ENCODE data around the gene SORBS2. TPM values are rescaled to one million over a fixed set of nuclear protein-coding genes. Genes with fewer than 3 reads are reported as not detected.

The SORBS2 gene
- total RNA-seq, 4 donors from 2014 or later, result 33.4 to 286 (median 47.6) TPM

- Histone ChIP-seq H3K4me1 (no peaks in the 10 kb centered on the region), H3K9me3 (no peaks in the 10 kb centered on the region), H3K27ac (no peak overlapping the region), H3K36me3 (peaks cover 0 to 38% (median 0%) of the 10 kb centered on the region in 3 donors), H3K27me3 (no peaks in the 10 kb centered on the region), H3K4me3 (no peak overlapping the region)
- TF ChIP-seq CTCF (IDR thresholded peaks at IDR 0.05) (no peak), POLR2A (IDR thresholded peaks at IDR 0.05) (no peak)
- intact Hi-C loops (cut with DNase I), result no loop called here
- DNase-seq, result no peak
- WGBS, 2 donors, result 84 to 89% methylated on average over 7 of the region's 9 CpGs
These were observed 185.2 kb downstream of the SORBS2 start for GRCh38 chr4:185626798-185627197.

- H3K27ac ChIP-seq, result no peak overlapping the region
- peaks cover 0 to 38% (median 0%) of the 10 kb centered on the region in 3 donors for H3K36me3 ChIP-seq
These were observed 186.5 kb downstream of the SORBS2 start for GRCh38 chr4:185625503-185625902.

GRCh38 chr4:185624259-185624589 lies 187.8 kb downstream of the SORBS2 start:
- H3K36me3 ChIP-seq, result peaks cover 0 to 47% (median 0%) of the 10 kb centered on the region in 3 donors
- intact Hi-C loops (cut with DNase I), result no loop called here
- TF ChIP-seq CTCF (IDR thresholded peaks at IDR 0.05), result no peak
- no peak for TF ChIP-seq POLR2A (IDR thresholded peaks at IDR 0.05)
- no peak for DNase-seq
- WGBS, 2 donors, result 94 to 97% methylated on average over 6 to 8 of the region's 10 CpGs
- no peaks in the 10 kb centered on the region for H3K9me3 ChIP-seq
- H3K4me3 ChIP-seq, result no peak overlapping the region
- no peaks in the 10 kb centered on the region for H3K27me3 ChIP-seq
- no peaks in the 10 kb centered on the region for H3K4me1 ChIP-seq
- no peak overlapping the region for H3K27ac ChIP-seq

More at GRCh38 chr4:185625503-185625902, 186.5 kb downstream of the SORBS2 start:
- intact Hi-C loops (cut with DNase I), result no loop called here
- TF ChIP-seq CTCF (IDR thresholded peaks at IDR 0.05), result no peak
- no peak for TF ChIP-seq POLR2A (IDR thresholded peaks at IDR 0.05)
- no peaks in the 10 kb centered on the region for H3K9me3 ChIP-seq
- no peak overlapping the region for H3K4me3 ChIP-seq
- no peak for DNase-seq
- no peaks in the 10 kb centered on the region for H3K4me1 ChIP-seq
- H3K27me3 ChIP-seq, result no peaks in the 10 kb centered on the region
- 65 to 79% methylated on average over 2 of the region's 2 CpGs for WGBS, 2 donors

GRCh38 chr4:185623444-185624258 lies 188.3 kb downstream of the SORBS2 start:
- H3K4me3 ChIP-seq, result no peak overlapping the region
- no peak overlapping the region for H3K27ac ChIP-seq
- no peak for DNase-seq
- intact Hi-C loops (cut with DNase I), result no loop called here
- H3K27me3 ChIP-seq, result no peaks in the 10 kb centered on the region
- H3K4me1 ChIP-seq, result no peaks in the 10 kb centered on the region
- H3K9me3 ChIP-seq, result no peaks in the 10 kb centered on the region
- TF ChIP-seq POLR2A (IDR thresholded peaks at IDR 0.05) (no peak), CTCF (IDR thresholded peaks at IDR 0.05) (no peak)
- WGBS, 2 donors, result 88 to 96% methylated on average over 6 to 29 of the region's 46 CpGs
- H3K36me3 ChIP-seq, result peaks cover 0 to 53% (median 0%) of the 10 kb centered on the region in 3 donors

- intact Hi-C loops (cut with DNase I), result no loop called here
- DNase-seq, result no peak
- Histone ChIP-seq H3K4me1 (peaks cover 0 to 8% (median 0%) of the 10 kb centered on the region in 3 donors), H3K9me3 (no peaks in the 10 kb centered on the region), H3K27ac (no peak overlapping the region), H3K27me3 (no peaks in the 10 kb centered on the region), H3K36me3 (peaks cover 0 to 27% (median 0%) of the 10 kb centered on the region in 3 donors), H3K4me3 (no peak overlapping the region)
- no peak for TF ChIP-seq CTCF (IDR thresholded peaks at IDR 0.05)
- WGBS, 2 donors, result 40 to 45% methylated on average over 4 of the region's 4 CpGs
These were observed 203.8 kb downstream of the SORBS2 start for GRCh38 chr4:185608185-185608584.
